Measurements from ENCODE around the gene CCDC80. TPM values are rescaled to one million over a fixed set of nuclear protein-coding genes. Genes with fewer than 3 reads are reported as not detected.

CCDC80 gene
- total and polyA plus RNA-seq, 2 of the 4 experiments (the other 2 are of a cell fraction): 387 to 418 TPM

DNA sequence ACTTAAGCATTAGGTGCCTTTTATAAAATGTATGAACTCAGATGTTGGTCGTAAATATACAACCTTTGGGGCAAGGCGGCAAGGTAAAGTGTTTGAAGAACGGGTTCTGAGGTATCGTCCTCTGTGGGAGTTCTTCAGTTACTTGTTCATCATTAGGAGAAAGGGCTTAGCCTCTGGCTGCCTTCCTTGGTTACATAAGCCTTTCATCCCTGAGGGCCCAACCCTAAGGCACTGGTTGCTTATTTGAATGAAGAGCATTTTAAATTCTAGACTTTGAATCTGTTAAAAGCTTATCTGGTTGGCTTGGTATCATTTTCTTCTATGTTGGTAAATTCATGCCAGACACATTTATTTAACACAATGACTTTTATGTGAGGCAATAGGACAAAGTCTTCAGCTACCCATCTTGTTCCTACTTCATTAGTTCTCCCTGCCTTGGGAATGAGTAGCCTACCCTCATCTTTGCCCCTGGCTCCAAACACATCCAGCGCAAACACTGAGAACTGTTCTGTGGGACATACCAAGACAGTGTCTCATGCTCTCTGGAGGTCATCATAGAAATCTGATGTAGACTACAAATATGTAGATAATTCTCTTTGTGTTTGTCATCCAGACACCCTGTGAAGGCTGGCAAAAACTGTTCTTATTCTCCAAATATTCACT, 12.4 kb upstream of the CCDC80 start:
- Histone ChIP-seq H3K79me1 (ENCODE audit: low read depth in 1 of 2, low read length in 2 of 2) (no peaks in the 10 kb centered on the region), H2AK5ac (ENCODE audit: low read depth, low read length) (peak overlapping the region; percentile 91), H3K18ac (ENCODE audit: low read depth, low read length) (peak overlapping the region; percentile 96), H2AFZ (replicated peaks; ENCODE audit: low read length, poor library complexity) (no peak overlapping the region), H3K9ac (ENCODE audit: low read depth, low read length) (peak overlapping the region; percentile 34), H3K4me3 (ENCODE audit: insufficient read depth, low read depth, low read length) (no peak overlapping the region), H2BK5ac (ENCODE audit: low read depth, low read length, poor library complexity, severe bottlenecking) (peak overlapping the region; percentile 98), H4K91ac (ENCODE audit: insufficient read depth, low read depth, low read length) (peak overlapping the region; percentile 99), H3K27me3 (ENCODE audit: control insufficient read depth, insufficient read depth, low read length) (no peaks in the 10 kb centered on the region), H2BK15ac (ENCODE audit: low read depth, low read length) (peak overlapping the region; percentile 88), H3K27ac (ENCODE audit: insufficient read depth, low read length) (peak overlapping the region; percentile 95), H2AK9ac (replicated peaks; ENCODE audit: low read depth, low read length, poor library complexity) (peak overlapping the region; percentile 85), H3K9me1 (ENCODE audit: insufficient read depth, low read length) (peaks cover 16% of the 10 kb centered on the region; the same call in 1 of the 2 replicates), H2BK20ac (ENCODE audit: low read depth, low read length) (peak overlapping the region; percentile 99), H4K8ac (ENCODE audit: low read depth in 2 of 2, low read length in 2 of 2) (peak overlapping the region; percentile 70 to 97), H3K36me3 (ENCODE audit: control insufficient read depth, insufficient read depth, low read length) (no peaks in the 10 kb centered on the region), H3K4me2 (ENCODE audit: low read depth, low read length) (peak overlapping the region; percentile 30; the same call in 1 of the 2 replicates), H3K23ac (ENCODE audit: low read depth, low read length) (peak overlapping the region; percentile 99), H4K20me1 (ENCODE audit: insufficient read depth, low read length) (no peaks in the 10 kb centered on the region), H3K9me3 (ENCODE audit: control insufficient read depth, insufficient read depth, low read length) (no peaks in the 10 kb centered on the region), H3K4ac (ENCODE audit: low read depth, low read length) (peak overlapping the region; percentile 99), H3K14ac (replicated peaks; ENCODE audit: low read depth, low read length) (peak overlapping the region; percentile 95), H4K5ac (ENCODE audit: low read depth, low read length) (peak overlapping the region; percentile 96), H3K56ac (ENCODE audit: extremely low read depth, insufficient read depth, low read length) (peak overlapping the region; percentile 96), H2BK120ac (ENCODE audit: low read depth, low read length) (peak overlapping the region; percentile 100), H3K4me1 (ENCODE audit: control insufficient read depth, insufficient read depth, low read length) (peaks cover 19% of the 10 kb centered on the region)
- POLR2A ChIA-PET (ENCODE audit: unreplicated experiment): interaction anchor here (0.6 to 2.5 kb wide), 7 partner anchors 12 to 582 kb away, joined by 3 to 9 read pairs (median 4); partner anchors contain the start of gene CCDC80
- CTCF ChIA-PET: interaction anchor here (0.6 to 2.7 kb wide), 6 partner anchors 11 to 366 kb away, joined by 3 to 13 read pairs (median 4); a partner anchor contains a TSS
- ATAC-seq (ENCODE audit: low read depth) (peak; percentile 86), DNase-seq (peak; percentile 98)
- in situ Hi-C loops (cut with MboI; ENCODE audit: low sequenced_read_pairs) (no loop called here), dilution Hi-C loops (cut with HindIII; ENCODE audit: low sequenced_read_pairs, unreplicated experiment) (no loop called here), intact Hi-C loops (cut with micrococcal nuclease) (loop anchor here (5.0 kb wide), 1 partner anchor 34 kb away; no protein-coding TSS in a partner anchor)
- WGBS, 2 experiments (ENCODE audit: extremely low coverage in 2 of 2, insufficient read length in 1 of 2): no CpG with 5 or more reads among the region's 5 CpGs
- BruUV-seq (replicated peaks): TSS peak; percentile 53
- no peak for TF ChIP-seq RFX5 (IDR thresholded peaks at IDR 0.05; ENCODE audit: low read depth, low read length)
- TF ChIP-seq POLR2A (IDR thresholded peaks at IDR 0.05; ENCODE audit: low read depth, low read length): peak; percentile 60; the same call in 1 of the 2 replicates
- TF ChIP-seq, protein P1, sequence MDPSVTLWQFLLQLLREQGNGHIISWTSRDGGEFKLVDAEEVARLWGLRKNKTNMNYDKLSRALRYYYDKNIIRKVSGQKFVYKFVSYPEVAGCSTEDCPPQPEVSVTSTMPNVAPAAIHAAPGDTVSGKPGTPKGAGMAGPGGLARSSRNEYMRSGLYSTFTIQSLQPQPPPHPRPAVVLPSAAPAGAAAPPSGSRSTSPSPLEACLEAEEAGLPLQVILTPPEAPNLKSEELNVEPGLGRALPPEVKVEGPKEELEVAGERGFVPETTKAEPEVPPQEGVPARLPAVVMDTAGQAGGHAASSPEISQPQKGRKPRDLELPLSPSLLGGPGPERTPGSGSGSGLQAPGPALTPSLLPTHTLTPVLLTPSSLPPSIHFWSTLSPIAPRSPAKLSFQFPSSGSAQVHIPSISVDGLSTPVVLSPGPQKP (IDR thresholded peaks at IDR 0.05; ENCODE audit: borderline replicate concordance, low read depth, low read length): no peak
- TF ChIP-seq CHD1 (IDR thresholded peaks at IDR 0.05; ENCODE audit: low read depth, low read length): no peak
- TF ChIP-seq, protein P2, sequence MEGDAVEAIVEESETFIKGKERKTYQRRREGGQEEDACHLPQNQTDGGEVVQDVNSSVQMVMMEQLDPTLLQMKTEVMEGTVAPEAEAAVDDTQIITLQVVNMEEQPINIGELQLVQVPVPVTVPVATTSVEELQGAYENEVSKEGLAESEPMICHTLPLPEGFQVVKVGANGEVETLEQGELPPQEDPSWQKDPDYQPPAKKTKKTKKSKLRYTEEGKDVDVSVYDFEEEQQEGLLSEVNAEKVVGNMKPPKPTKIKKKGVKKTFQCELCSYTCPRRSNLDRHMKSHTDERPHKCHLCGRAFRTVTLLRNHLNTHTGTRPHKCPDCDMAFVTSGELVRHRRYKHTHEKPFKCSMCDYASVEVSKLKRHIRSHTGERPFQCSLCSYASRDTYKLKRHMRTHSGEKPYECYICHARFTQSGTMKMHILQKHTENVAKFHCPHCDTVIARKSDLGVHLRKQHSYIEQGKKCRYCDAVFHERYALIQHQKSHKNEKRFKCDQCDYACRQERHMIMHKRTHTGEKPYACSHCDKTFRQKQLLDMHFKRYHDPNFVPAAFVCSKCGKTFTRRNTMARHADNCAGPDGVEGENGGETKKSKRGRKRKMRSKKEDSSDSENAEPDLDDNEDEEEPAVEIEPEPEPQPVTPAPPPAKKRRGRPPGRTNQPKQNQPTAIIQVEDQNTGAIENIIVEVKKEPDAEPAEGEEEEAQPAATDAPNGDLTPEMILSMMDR (conservative IDR thresholded peaks at IDR 0.05; ENCODE audit: low read depth, low read length): no peak
- peak; percentile 22; the same call in 1 of the 2 replicates for TF ChIP-seq MAZ (IDR thresholded peaks at IDR 0.05; ENCODE audit: borderline replicate concordance, low read depth, low read length)
- peak; percentile 27; the same call in 1 of the 2 replicates for TF ChIP-seq RAD21 (IDR thresholded peaks at IDR 0.05; ENCODE audit: low read length)
- TF ChIP-seq RCOR1 (IDR thresholded peaks at IDR 0.05; ENCODE audit: insufficient replicate concordance, low read length): no peak
- TF ChIP-seq, protein P3, sequence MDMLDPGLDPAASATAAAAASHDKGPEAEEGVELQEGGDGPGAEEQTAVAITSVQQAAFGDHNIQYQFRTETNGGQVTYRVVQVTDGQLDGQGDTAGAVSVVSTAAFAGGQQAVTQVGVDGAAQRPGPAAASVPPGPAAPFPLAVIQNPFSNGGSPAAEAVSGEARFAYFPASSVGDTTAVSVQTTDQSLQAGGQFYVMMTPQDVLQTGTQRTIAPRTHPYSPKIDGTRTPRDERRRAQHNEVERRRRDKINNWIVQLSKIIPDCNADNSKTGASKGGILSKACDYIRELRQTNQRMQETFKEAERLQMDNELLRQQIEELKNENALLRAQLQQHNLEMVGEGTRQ (IDR thresholded peaks at IDR 0.05; ENCODE audit: low read depth, low read length): no peak
- TF ChIP-seq BHLHE40 (IDR thresholded peaks at IDR 0.05; ENCODE audit: low read depth, low read length): no peak; the same call in 1 of the 2 replicates
- TF ChIP-seq FOS (IDR thresholded peaks at IDR 0.05; ENCODE audit: low read depth, low read length): peak; percentile 89
- TF ChIP-seq MXI1 (IDR thresholded peaks at IDR 0.05; ENCODE audit: borderline replicate concordance, low read depth, low read length): no peak
- TF ChIP-seq NFE2L2 (IDR thresholded peaks at IDR 0.05; ENCODE audit: low read depth, low read length): no peak
- peak; percentile 82 for TF ChIP-seq CEBPB (IDR thresholded peaks at IDR 0.05; ENCODE audit: low read depth, low read length)

Data from IMR-90 (cell line).